ENCODE data around the gene AFP.
"Not testable (repeated sequence)": the region's sequence is repeated elsewhere in the genome, so short reads cannot be mapped to it uniquely, and the experiment has no call there.

AFP gene

GRCh38 chr4:73435984-73436383 is at the start of gene AFP:
AFP (plus strand) TSS chr4:73436221; CDS start chr4:73436263, 42 bp downstream.
- DNase-seq, result no peak

GRCh38 chr4:73387552-73387951 is 48.5 kb upstream of the AFP start:
- DNase-seq, result no peak

GRCh38 chr4:73388887-73389286 is 47.1 kb upstream of the AFP start:
- DNase-seq, result no peak

GRCh38 chr4:73389663-73390062 is 46.4 kb upstream of the AFP start:
- not testable (repeated sequence) for DNase-seq

GRCh38 chr4:73391774-73392173 is 44.2 kb upstream of the AFP start:
- no peak for DNase-seq

GRCh38 chr4:73392936-73393335 is 43.1 kb upstream of the AFP start:
- no peak for DNase-seq

GRCh38 chr4:73396304-73396703 is 39.7 kb upstream of the AFP start:
- DNase-seq, result no peak

- DNase-seq, result no peak
Observed at GRCh38 chr4:73396993-73397972, 38.7 kb upstream of the AFP start.

GRCh38 chr4:73401412-73401811 is 34.6 kb upstream of the AFP start:
- no peak for DNase-seq

- DNase-seq, result no peak
Observed at GRCh38 chr4:73404042-73404441, 32.0 kb upstream of the AFP start, which contains the start of gene ALB. ALB (plus strand) TSS chr4:73404287; CDS start chr4:73404328, 41 bp downstream.

- DNase-seq, result no peak
Observed at GRCh38 chr4:73404457-73404856, 31.6 kb upstream of the AFP start.

GRCh38 chr4:73405138-73405537 is 30.9 kb upstream of the AFP start:
- no peak for DNase-seq

GRCh38 chr4:73406548-73406875 is 29.5 kb upstream of the AFP start:
- no peak for DNase-seq

- no peak for DNase-seq
Observed at GRCh38 chr4:73407227-73407673, 28.8 kb upstream of the AFP start.

- DNase-seq, result no peak
Observed at GRCh38 chr4:73408181-73408867, 27.7 kb upstream of the AFP start.

GRCh38 chr4:73409012-73409862 is 26.8 kb upstream of the AFP start:
- DNase-seq, result no peak

GRCh38 chr4:73409978-73410548 is 26.0 kb upstream of the AFP start:
- DNase-seq, result no peak

- no peak for DNase-seq
Observed at GRCh38 chr4:73410916-73411730, 24.9 kb upstream of the AFP start.

- DNase-seq, result no peak
Observed at GRCh38 chr4:73411731-73412414, 24.1 kb upstream of the AFP start.

- DNase-seq, result no peak
Observed at GRCh38 chr4:73413294-73413755, 22.7 kb upstream of the AFP start.

- DNase-seq, result no peak
Observed at GRCh38 chr4:73414936-73415271, 21.1 kb upstream of the AFP start.
